Measurements from ENCODE around the gene ZSWIM1. TPM values are rescaled to one million over a fixed set of nuclear protein-coding genes. Genes with fewer than 3 reads are reported as not detected.
A peak's percentile ranks its signal among the peaks of the same experiment; 100 is the strongest.
"Not testable (repeated sequence)": the region's sequence is repeated elsewhere in the genome, so short reads cannot be mapped to it uniquely, and the experiment has no call there.

ZSWIM1 gene
- total RNA-seq, 1 donor from 2014 or later, result 10.7 TPM

DNA sequence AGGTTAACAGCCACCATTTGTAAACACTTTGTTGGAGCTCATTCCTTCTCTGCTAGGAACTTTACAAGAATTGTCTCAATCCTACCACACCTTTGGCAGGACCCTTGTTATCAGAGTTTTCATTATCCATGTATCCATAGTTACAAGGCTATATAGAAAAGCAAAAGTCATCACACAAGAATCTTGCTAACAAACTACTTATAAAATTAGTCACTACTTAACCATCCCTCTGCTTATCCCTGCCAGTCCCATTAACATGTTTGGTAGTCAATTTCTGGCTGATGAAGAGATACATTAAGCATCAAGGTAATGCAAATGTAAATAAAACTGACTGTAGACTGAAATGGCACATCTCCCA is 13.2 kb upstream of the ZSWIM1 start:
- no peak overlapping the region for H3K27ac Mint-ChIP-seq
- Histone ChIP-seq H3K79me2 (ENCODE audit: low read depth) (no peaks in the 10 kb centered on the region), H3K36me3 (no peaks in the 10 kb centered on the region), H4K20me1 (ENCODE audit: low read depth) (no peaks in the 10 kb centered on the region), H3K27ac (no peak overlapping the region), H3K4me1 (no peaks in the 10 kb centered on the region), H2AFZ (replicated peaks) (no peak overlapping the region), H3K9me3 (ENCODE audit: low read depth) (no peaks in the 10 kb centered on the region), H3F3A (ENCODE audit: low read depth) (no peaks in the 10 kb centered on the region), H3K9ac (no peak overlapping the region), H3K4me2 (no peak overlapping the region), H3K27me3 (no peaks in the 10 kb centered on the region), H3K4me3 (no peak overlapping the region)
- DNase-seq (ENCODE audit: low spot score), result no peak
- TF ChIP-seq EZH2phosphoT487 (IDR thresholded peaks at IDR 0.05), result no peak
- no peaks in the 10 kb centered on the region for H3K27me3 Mint-ChIP-seq (ENCODE audit: insufficient read depth, low read depth)
- no peaks in the 10 kb centered on the region for H3K36me3 Mint-ChIP-seq
- H3K4me1 Mint-ChIP-seq, result no peaks in the 10 kb centered on the region
- no peaks in the 10 kb centered on the region for H3K9me3 Mint-ChIP-seq
- no peak overlapping the region for H3K4me3 Mint-ChIP-seq

DNA sequence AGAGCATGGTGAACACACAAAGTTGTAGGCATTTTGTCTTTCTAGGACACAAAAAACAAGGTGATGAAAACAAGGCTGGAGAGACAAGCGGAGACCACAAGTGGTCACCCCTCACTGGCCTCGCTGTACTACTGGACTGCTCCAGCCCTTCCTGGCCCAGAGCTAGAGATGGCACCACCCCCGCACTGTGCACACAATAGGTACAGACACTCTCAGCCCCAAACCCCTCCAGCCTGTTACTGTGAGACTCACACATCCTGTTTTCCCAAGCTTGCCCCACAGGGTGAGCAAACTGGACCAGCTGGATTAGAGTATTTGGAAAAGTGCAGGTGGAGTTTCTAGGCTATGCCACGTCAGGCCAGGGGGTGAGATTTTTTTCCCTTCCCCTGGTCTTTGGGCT is 8.4 kb upstream of the ZSWIM1 start:
- Mint-ChIP-seq H3K27me3 (ENCODE audit: insufficient read depth, low read depth) (no peaks in the 10 kb centered on the region), H3K27ac (no peak overlapping the region), H3K4me1 (no peaks in the 10 kb centered on the region), H3K4me3 (no peak overlapping the region), H3K36me3 (no peaks in the 10 kb centered on the region), H3K9me3 (no peaks in the 10 kb centered on the region)
- Histone ChIP-seq H2AFZ (replicated peaks) (no peak overlapping the region), H3K4me1 (no peaks in the 10 kb centered on the region), H4K20me1 (ENCODE audit: low read depth) (no peaks in the 10 kb centered on the region), H3K27me3 (no peaks in the 10 kb centered on the region), H3K27ac (no peak overlapping the region), H3K36me3 (no peaks in the 10 kb centered on the region), H3K9me3 (ENCODE audit: low read depth) (no peaks in the 10 kb centered on the region), H3F3A (ENCODE audit: low read depth) (no peaks in the 10 kb centered on the region), H3K4me3 (no peak overlapping the region), H3K9ac (no peak overlapping the region), H3K4me2 (no peak overlapping the region), H3K79me2 (ENCODE audit: low read depth) (no peaks in the 10 kb centered on the region)
- TF ChIP-seq, protein P1, sequence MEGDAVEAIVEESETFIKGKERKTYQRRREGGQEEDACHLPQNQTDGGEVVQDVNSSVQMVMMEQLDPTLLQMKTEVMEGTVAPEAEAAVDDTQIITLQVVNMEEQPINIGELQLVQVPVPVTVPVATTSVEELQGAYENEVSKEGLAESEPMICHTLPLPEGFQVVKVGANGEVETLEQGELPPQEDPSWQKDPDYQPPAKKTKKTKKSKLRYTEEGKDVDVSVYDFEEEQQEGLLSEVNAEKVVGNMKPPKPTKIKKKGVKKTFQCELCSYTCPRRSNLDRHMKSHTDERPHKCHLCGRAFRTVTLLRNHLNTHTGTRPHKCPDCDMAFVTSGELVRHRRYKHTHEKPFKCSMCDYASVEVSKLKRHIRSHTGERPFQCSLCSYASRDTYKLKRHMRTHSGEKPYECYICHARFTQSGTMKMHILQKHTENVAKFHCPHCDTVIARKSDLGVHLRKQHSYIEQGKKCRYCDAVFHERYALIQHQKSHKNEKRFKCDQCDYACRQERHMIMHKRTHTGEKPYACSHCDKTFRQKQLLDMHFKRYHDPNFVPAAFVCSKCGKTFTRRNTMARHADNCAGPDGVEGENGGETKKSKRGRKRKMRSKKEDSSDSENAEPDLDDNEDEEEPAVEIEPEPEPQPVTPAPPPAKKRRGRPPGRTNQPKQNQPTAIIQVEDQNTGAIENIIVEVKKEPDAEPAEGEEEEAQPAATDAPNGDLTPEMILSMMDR (IDR thresholded peaks at IDR 0.05), result no peak
- TF ChIP-seq EZH2phosphoT487 (IDR thresholded peaks at IDR 0.05) (no peak), EZH2 (IDR thresholded peaks at IDR 0.05) (no peak)
- no peak for DNase-seq (ENCODE audit: low spot score)

DNA sequence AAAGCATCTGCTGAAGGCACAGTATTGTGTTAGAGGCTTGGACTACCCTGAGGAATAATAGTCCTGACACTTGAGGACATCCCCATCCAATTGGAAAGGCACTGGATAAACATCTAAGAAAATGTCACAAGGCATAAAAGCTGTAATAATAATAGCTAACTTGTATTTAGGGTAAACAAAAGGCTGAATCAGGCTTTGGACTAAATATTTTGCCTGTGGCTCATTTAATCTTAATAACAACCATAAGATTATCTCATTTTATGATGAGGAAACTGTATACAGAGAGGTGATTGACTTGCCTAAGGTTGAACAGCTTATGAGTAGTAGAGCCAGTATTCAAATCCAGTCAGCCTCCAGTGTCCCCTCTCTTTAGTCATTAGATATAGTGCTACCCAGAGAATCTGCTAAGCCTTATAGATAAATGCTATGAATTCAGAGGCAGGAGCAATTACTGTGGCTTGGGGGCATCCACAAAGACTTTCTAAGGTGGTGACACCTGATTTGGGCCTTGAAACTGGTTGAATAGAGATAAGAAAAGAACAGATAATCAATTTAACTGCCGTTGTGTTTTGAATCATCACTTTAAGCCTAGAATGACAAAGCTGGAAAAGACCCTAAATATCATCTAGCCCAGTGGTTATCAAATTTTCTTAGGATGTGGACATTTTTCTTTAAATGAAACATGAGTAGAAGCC is 7.5 kb upstream of the ZSWIM1 start:
- Histone ChIP-seq H3K27ac (no peak overlapping the region), H3K4me3 (no peak overlapping the region), H4K20me1 (ENCODE audit: low read depth) (no peaks in the 10 kb centered on the region), H3K27me3 (no peaks in the 10 kb centered on the region), H3K79me2 (ENCODE audit: low read depth) (no peaks in the 10 kb centered on the region), H3K9ac (no peak overlapping the region), H3K9me3 (ENCODE audit: low read depth) (no peaks in the 10 kb centered on the region), H3K36me3 (no peaks in the 10 kb centered on the region), H3F3A (ENCODE audit: low read depth) (no peaks in the 10 kb centered on the region), H2AFZ (replicated peaks) (no peak overlapping the region), H3K4me1 (no peaks in the 10 kb centered on the region), H3K4me2 (no peak overlapping the region)
- no peak for DNase-seq (ENCODE audit: low spot score)
- H3K27ac Mint-ChIP-seq, result peak overlapping the region; percentile 46
- H3K36me3 Mint-ChIP-seq, result no peaks in the 10 kb centered on the region
- H3K27me3 Mint-ChIP-seq (ENCODE audit: insufficient read depth, low read depth), result no peaks in the 10 kb centered on the region
- no peak overlapping the region for H3K4me3 Mint-ChIP-seq
- no peaks in the 10 kb centered on the region for H3K4me1 Mint-ChIP-seq
- TF ChIP-seq EZH2phosphoT487 (IDR thresholded peaks at IDR 0.05) (no peak), EZH2 (IDR thresholded peaks at IDR 0.05) (no peak)
- no peaks in the 10 kb centered on the region for H3K9me3 Mint-ChIP-seq

DNA sequence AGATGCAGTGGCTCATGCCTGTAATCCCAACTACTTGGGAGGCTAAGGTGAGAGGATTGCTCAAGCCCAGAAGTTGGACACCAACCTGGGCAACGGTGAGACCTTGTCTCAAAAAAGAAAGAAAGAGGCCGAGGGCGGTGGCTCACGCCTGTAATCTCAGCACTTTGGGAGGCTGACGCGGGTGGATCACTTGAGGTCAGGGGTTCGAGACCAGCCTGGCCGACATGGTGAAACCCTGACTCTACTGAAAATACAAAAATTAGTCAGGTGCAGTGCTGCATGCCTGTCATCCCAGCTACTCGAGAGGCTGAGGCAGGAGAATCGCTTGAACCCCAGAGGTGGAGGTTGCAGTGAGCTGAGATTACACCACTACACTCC is 6.9 kb upstream of the ZSWIM1 start:
- H3K36me3 ChIP-seq, H3K9me3 Mint-ChIP-seq: not testable (repeated sequence)

DNA sequence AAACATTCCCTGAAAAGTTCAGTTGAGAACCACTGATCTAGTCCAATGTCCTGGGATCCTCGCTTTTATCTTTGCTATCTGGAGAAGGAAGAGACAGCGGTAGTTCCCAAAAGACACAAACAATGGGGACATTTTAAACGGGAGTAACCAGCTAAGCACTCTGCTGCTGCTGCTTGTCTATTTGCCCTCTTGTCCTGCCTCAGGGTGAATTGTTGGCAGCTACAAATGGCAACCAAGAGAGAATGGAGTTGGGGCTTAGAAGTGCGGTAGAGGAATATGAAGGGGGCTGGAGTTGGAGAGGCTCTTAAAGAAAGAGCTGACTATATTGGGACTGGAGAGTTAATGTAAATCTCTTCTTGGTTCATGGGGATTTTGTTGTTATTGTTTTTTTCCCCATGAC is 6.5 kb upstream of the ZSWIM1 start:
- H3K36me3 Mint-ChIP-seq, result no peaks in the 10 kb centered on the region
- H3K4me3 ChIP-seq, result no peak overlapping the region
- H2AFZ ChIP-seq (replicated peaks), result no peak overlapping the region
- H3K4me3 Mint-ChIP-seq, result no peak overlapping the region
- no peaks in the 10 kb centered on the region for H3K27me3 Mint-ChIP-seq (ENCODE audit: insufficient read depth, low read depth)
- no peak overlapping the region for H3K4me2 ChIP-seq
- H3K36me3 ChIP-seq, result no peaks in the 10 kb centered on the region
- H4K20me1 ChIP-seq (ENCODE audit: low read depth), result no peaks in the 10 kb centered on the region
- H3K9me3 ChIP-seq (ENCODE audit: low read depth), result no peaks in the 10 kb centered on the region
- H3K9ac ChIP-seq, result no peak overlapping the region
- no peaks in the 10 kb centered on the region for H3F3A ChIP-seq (ENCODE audit: low read depth)
- no peak overlapping the region for H3K27ac ChIP-seq
- H3K27ac Mint-ChIP-seq, result no peak overlapping the region
- H3K4me1 ChIP-seq, result no peaks in the 10 kb centered on the region
- no peaks in the 10 kb centered on the region for H3K4me1 Mint-ChIP-seq
- TF ChIP-seq EZH2phosphoT487 (IDR thresholded peaks at IDR 0.05), result no peak
- TF ChIP-seq EZH2 (IDR thresholded peaks at IDR 0.05), result no peak
- TF ChIP-seq, protein P1 (IDR thresholded peaks at IDR 0.05), result no peak
- no peak for DNase-seq (ENCODE audit: low spot score)
- H3K27me3 ChIP-seq, result no peaks in the 10 kb centered on the region
- H3K9me3 Mint-ChIP-seq, result no peaks in the 10 kb centered on the region
- H3K79me2 ChIP-seq (ENCODE audit: low read depth), result no peaks in the 10 kb centered on the region

More for the DNA sequence above, 6.9 kb upstream of the ZSWIM1 start:
- H3K4me2 ChIP-seq; H3K9ac ChIP-seq; H3K27me3 ChIP-seq; H3K79me2 ChIP-seq (ENCODE audit: low read depth); H2AFZ ChIP-seq (replicated peaks); H3K27ac ChIP-seq; H3K4me3 ChIP-seq; H3K4me1 Mint-ChIP-seq; H3F3A ChIP-seq (ENCODE audit: low read depth); H3K9me3 ChIP-seq (ENCODE audit: low read depth); H4K20me1 ChIP-seq (ENCODE audit: low read depth); H3K4me3 Mint-ChIP-seq; H3K4me1 ChIP-seq; DNase-seq (ENCODE audit: low spot score); H3K27me3 Mint-ChIP-seq (ENCODE audit: insufficient read depth, low read depth); H3K36me3 Mint-ChIP-seq: not testable (repeated sequence)
- peak overlapping the region; percentile 46 for H3K27ac Mint-ChIP-seq
